OCI-LY7 (cell line): ENCODE measurements around the gene CA11. TPM values are rescaled to one million over a fixed set of nuclear protein-coding genes. Genes with fewer than 3 reads are reported as not detected.

Source experiments
- BruUV-seq: library from RNA; stranded (reverse); fragments of 400-500 nt; replicated peaks from 2 replicates; lab custom pipeline; 2021; lab: Mats Ljungman, UMichigan
- CTCF ChIA-PET: fragments of 300-600 bp; sonication (Branson Sonifier 250); formaldehyde crosslinking; loops from one replicate; lab custom pipeline; 2022; ENCODE audit warnings: antibody characterized with exemption; ENCODE audit not compliant: unreplicated experiment; lab: Charles Lee
- POLR2A ChIA-PET: fragments of 300-600 bp; sonication (Branson Sonifier 250); formaldehyde crosslinking; loops from one replicate; lab custom pipeline; 2022; ENCODE audit warnings: antibody characterized with exemption; lab: Charles Lee
- DNase-seq: peaks from one replicate; pipeline ENCODE4 v3.0.0-alpha.2; 2015; ENCODE audit warnings: low spot score
- H2AFZ ChIP-seq: fragments of 200-600 bp; sonication (generic), shearing (Covaris generic); 2 replicates; pipeline ENCODE4 v1.6.1; 2014; ENCODE audit warnings: mild to moderate bottlenecking, antibody characterized with exemption, low read length, moderate library complexity
- H3K27ac ChIP-seq: fragments of 200-600 bp; sonication (generic); 2 replicates; pipeline ENCODE4 v1.5.1; 2014; ENCODE audit warnings: mixed run types, low read depth, mild to moderate bottlenecking, moderate library complexity, low read length, inconsistent platforms; ENCODE audit not compliant: poor library complexity, severe bottlenecking
- H3K36me3 ChIP-seq: fragments of 200-600 bp; sonication (generic); 2 replicates; pipeline ENCODE4 v1.6.1; 2014; ENCODE audit warnings: mild to moderate bottlenecking, antibody characterized with exemption, low read length, moderate library complexity, mixed read lengths; ENCODE audit not compliant: insufficient read depth
- H3K4me1 ChIP-seq: fragments of 200-600 bp; sonication (generic); 2 replicates; pipeline ENCODE4 v1.5.1; 2014; ENCODE audit warnings: mild to moderate bottlenecking, low read length; ENCODE audit not compliant: insufficient read depth, poor library complexity, severe bottlenecking
- H3K4me2 ChIP-seq: fragments of 200-600 bp; sonication (generic); 2 replicates; pipeline ENCODE4 v1.6.1; 2014; ENCODE audit warnings: mild to moderate bottlenecking, low read length
- H3K4me3 ChIP-seq: fragments of 200-600 bp; sonication (generic); 2 replicates; pipeline ENCODE4 v1.5.1; 2014; ENCODE audit warnings: mild to moderate bottlenecking, low read depth, low read length; ENCODE audit not compliant: poor library complexity, severe bottlenecking
- H3K79me2 ChIP-seq: fragments of 200-600 bp; sonication (generic); 2 replicates; pipeline ENCODE4 v1.6.1; 2016; ENCODE audit warnings: low read depth, mild to moderate bottlenecking, low read length, moderate library complexity, mixed read lengths; ENCODE audit not compliant: insufficient read depth
- H3K9me2 ChIP-seq: fragments of 200-600 bp; sonication (generic); 2 replicates; pipeline ENCODE4 v1.6.1; 2016; ENCODE audit warnings: mild to moderate bottlenecking, low read length, mixed read lengths; ENCODE audit not compliant: insufficient read depth
- H3K9me3 ChIP-seq: fragments of 200-600 bp; sonication (generic); 2 replicates; pipeline ENCODE4 v1.6.1; 2014; ENCODE audit warnings: mild to moderate bottlenecking, mixed run types, low read length, mixed read lengths
- H4K20me1 ChIP-seq: fragments of 200-600 bp; sonication (generic); 2 replicates; pipeline ENCODE4 v1.6.1; 2014; ENCODE audit warnings: mild to moderate bottlenecking, antibody characterized with exemption, low read length, moderate library complexity, mixed read lengths; ENCODE audit not compliant: insufficient read depth
- EZH2phosphoT487 ChIP-seq: fragments of 200-600 bp; sonication (generic); IDR thresholded peaks from 2 replicates; pipeline ENCODE4 v1.6.1; 2018; ENCODE audit warnings: low read depth, borderline replicate concordance, mild to moderate bottlenecking, mixed run types, antibody characterized with exemption, low read length, moderate library complexity, mixed read lengths
- intact Hi-C: fragments of 100-400 bp; cut with micrococcal nuclease; formaldehyde crosslinking; loops from one replicate; pipeline ENCODE4 v1.10.0; 2022; ENCODE audit not compliant: unreplicated experiment
- total RNA-seq, 2 experiments: library from RNA; depleted of rRNA in 1 of 2; stranded (reverse); fragments of >200 nt in 1 of 2; shearing (Covaris generic) in 1 of 2; gene quantifications; 2 replicates each; pipeline ENCODE4 v1.2.3, GENCODE V29; 2014 to 2022
- TF ChIP-seq, protein P1 (sequence below): fragments of 200-600 bp; sonication (generic); conservative IDR thresholded peaks from 2 replicates; pipeline ENCODE4 v1.5.1; 2014; ENCODE audit warnings: mild to moderate bottlenecking, antibody characterized with exemption, low read length, moderate library complexity, mixed read lengths

The CA11 gene
- total RNA-seq, 2 experiments from 2014 or later, result 2.5 to 10.8 TPM

DNA sequence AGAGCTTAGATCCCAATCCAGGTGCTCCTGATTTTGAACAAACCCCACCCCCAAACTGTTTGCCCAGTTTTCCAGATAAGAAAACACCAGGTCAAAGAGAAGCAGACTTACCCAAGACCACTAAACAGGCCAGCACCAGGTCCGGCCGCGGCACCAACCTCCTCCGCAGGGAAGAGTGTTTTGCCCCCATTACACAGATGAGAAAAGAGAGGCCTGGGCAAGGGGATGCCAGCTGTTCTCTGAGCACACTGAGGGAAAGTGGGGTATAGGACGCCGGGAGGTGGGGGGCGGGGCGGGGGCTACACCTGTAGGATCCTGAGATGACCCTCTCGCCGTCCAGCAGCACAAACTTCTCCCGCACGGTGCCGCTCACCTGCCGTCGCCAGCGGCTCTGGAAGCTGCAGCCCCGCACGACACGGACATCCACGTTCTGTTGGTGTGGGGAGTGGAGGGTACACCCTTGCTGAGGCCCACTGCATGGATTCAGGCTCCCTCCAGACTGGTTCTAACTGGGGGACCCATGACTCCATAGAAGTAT is 36.3 kb downstream of the CA11 start:
- Histone ChIP-seq H2AFZ (no peak overlapping the region), H4K20me1 (no peaks in the 10 kb centered on the region), H3K9me2 (no peaks in the 10 kb centered on the region), H3K4me1 (peaks cover 9% of the 10 kb centered on the region), H3K4me2 (no peak overlapping the region), H3K4me3 (no peak overlapping the region), H3K79me2 (no peaks in the 10 kb centered on the region), H3K36me3 (peaks cover 60% of the 10 kb centered on the region), H3K9me3 (no peaks in the 10 kb centered on the region), H3K27ac (no peak overlapping the region)
- BruUV-seq, result no TSS peak
- ChIA-PET CTCF (interaction anchor here (0.6 kb wide), 1 partner anchor 35 kb away, joined by 4 read pairs; no protein-coding TSS in a partner anchor), POLR2A (no interaction called here)
- TF ChIP-seq, protein P1, sequence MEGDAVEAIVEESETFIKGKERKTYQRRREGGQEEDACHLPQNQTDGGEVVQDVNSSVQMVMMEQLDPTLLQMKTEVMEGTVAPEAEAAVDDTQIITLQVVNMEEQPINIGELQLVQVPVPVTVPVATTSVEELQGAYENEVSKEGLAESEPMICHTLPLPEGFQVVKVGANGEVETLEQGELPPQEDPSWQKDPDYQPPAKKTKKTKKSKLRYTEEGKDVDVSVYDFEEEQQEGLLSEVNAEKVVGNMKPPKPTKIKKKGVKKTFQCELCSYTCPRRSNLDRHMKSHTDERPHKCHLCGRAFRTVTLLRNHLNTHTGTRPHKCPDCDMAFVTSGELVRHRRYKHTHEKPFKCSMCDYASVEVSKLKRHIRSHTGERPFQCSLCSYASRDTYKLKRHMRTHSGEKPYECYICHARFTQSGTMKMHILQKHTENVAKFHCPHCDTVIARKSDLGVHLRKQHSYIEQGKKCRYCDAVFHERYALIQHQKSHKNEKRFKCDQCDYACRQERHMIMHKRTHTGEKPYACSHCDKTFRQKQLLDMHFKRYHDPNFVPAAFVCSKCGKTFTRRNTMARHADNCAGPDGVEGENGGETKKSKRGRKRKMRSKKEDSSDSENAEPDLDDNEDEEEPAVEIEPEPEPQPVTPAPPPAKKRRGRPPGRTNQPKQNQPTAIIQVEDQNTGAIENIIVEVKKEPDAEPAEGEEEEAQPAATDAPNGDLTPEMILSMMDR, result no peak
- no peak for TF ChIP-seq EZH2phosphoT487
- no peak for DNase-seq
- intact Hi-C loops, result no loop called here

DNA sequence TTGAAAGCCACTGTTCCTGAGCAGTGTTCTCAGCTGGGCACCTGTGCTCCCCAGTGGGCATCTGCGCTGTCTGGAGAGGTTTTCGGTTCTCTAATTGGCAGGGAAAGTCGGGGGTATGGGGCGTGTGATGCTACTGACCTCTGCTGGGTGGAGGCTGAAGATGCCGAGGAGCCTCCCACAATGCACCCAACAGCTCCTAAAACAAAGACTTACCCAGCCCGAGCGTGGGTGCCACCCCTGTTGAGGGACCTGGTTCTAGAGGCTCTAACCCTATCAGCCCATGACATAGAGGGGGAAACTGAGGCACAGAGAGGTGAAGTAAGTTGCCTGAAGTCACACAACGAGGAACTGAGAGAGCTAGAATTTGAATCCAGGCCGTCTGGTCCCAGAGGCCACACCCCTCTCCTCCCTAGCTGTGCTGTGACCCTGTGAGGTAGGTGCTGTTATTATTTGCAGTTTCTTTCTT is 37.2 kb downstream of the CA11 start:
- no peak for TF ChIP-seq EZH2phosphoT487
- TF ChIP-seq, protein P1, result peak; percentile 78
- no peak overlapping the region for H3K27ac ChIP-seq

GRCh38 chr19:48607359-48607755 is 38.6 kb downstream of the CA11 start:
- BruUV-seq, result no TSS peak
- Histone ChIP-seq H4K20me1 (no peaks in the 10 kb centered on the region), H3K79me2 (no peaks in the 10 kb centered on the region), H3K27ac (no peak overlapping the region), H3K4me1 (peaks cover 8% of the 10 kb centered on the region), H3K4me3 (no peak overlapping the region), H2AFZ (no peak overlapping the region), H3K4me2 (no peak overlapping the region), H3K9me3 (no peaks in the 10 kb centered on the region), H3K36me3 (peaks cover 39% of the 10 kb centered on the region), H3K9me2 (no peaks in the 10 kb centered on the region)
- no peak for DNase-seq
- ChIA-PET CTCF (no interaction called here), POLR2A (interaction anchor here (0.8 kb wide), 1 partner anchor 128 kb away, joined by 4 read pairs; no protein-coding TSS in a partner anchor)
- TF ChIP-seq EZH2phosphoT487, result no peak
- TF ChIP-seq, protein P1, result no peak
- intact Hi-C loops, result no loop called here

More for the DNA sequence above, 37.2 kb downstream of the CA11 start:
- no TSS peak for BruUV-seq
- no peak overlapping the region for H3K4me3 ChIP-seq
- H3K36me3 ChIP-seq, result peaks cover 52% of the 10 kb centered on the region
- H3K4me2 ChIP-seq, result no peak overlapping the region
- peaks cover 8% of the 10 kb centered on the region for H3K4me1 ChIP-seq
- no peaks in the 10 kb centered on the region for H3K9me2 ChIP-seq
- H4K20me1 ChIP-seq, result no peaks in the 10 kb centered on the region
- intact Hi-C loops, result no loop called here
- no peaks in the 10 kb centered on the region for H3K79me2 ChIP-seq
- peak; percentile 74 for DNase-seq
- no peak overlapping the region for H2AFZ ChIP-seq
- ChIA-PET POLR2A (no interaction called here), CTCF (interaction anchor here (0.6 kb wide), 1 partner anchor 34 kb away, joined by 4 read pairs; no protein-coding TSS in a partner anchor)
- H3K9me3 ChIP-seq, result no peaks in the 10 kb centered on the region
